Activated CD4-positive, alpha-beta T cell treated with anti-CD3 and anti-CD28 coated beads for 1 hour (primary cell): ENCODE results near the gene MPRIP.

ENCODE experiments used
- DNase-seq: peaks from one replicate; pipeline ENCODE4 v3.0.0-alpha.2; 2020

The MPRIP gene

DNA sequence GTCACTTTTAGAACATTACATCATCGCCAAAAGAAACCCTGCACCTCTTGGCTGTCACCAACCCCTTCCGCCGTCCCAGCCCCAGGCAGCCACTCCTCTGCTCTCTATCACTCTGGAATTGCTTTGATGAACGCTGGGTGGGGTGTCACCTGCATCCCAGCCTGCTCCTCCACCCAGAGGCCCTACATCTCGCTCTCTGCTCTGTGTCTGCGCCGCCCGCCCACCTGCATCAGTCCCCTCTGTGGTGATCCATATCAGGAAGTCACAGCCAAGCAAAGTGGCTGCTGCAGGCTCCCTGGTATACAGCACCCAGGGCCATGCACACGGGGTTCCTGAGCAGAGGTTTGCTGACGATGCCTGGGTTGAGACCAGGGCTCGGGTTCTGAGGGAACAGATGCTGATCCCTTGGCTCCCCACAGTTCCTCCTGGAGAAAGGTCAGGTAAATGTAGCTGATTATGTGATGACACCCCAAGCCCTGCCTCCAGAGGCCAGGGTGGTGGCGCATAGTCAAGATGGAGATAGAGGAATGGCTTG is 30.8 kb downstream of the MPRIP start:
- no peak for DNase-seq

DNA sequence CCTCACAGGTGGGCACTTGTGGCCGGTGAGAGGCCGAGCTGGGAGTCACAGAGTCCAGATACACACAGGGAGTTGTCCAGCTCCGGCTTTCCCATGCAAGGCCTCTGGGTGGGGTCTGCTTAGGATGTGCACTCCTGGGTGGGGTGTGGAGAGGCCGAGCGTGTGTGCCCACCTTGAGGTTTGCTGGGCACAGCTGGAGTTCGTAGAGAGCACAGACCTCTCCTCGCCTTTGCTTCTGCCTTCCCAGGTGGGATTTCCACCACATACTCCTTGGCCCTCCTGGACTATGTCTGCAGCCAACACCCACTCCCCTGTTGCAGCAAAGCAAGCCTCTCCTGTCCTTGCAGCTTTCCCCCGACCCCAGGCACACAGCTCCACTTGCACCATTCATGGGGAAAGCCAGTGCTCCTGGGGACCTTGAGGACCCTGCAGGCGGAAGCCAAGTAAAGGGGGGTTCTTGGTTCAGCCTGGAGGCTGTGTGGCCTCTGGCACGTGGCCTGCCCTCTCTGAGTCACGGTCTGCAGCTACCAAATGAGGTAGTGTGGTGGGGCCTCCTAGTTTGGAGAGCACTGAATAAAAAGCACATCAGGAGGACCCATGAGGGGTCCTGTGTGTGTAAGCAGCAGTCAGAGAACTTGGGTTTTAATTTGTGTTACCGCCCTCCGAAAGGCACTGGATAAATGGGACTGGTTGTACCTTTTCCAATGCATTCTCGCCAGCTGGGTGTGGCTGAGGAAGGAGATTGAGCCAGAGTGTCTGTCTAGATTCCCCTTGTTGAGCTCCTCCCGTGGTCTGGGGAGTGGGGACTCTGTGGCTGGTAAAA is 31.5 kb downstream of the MPRIP start:
- no peak for DNase-seq

DNA sequence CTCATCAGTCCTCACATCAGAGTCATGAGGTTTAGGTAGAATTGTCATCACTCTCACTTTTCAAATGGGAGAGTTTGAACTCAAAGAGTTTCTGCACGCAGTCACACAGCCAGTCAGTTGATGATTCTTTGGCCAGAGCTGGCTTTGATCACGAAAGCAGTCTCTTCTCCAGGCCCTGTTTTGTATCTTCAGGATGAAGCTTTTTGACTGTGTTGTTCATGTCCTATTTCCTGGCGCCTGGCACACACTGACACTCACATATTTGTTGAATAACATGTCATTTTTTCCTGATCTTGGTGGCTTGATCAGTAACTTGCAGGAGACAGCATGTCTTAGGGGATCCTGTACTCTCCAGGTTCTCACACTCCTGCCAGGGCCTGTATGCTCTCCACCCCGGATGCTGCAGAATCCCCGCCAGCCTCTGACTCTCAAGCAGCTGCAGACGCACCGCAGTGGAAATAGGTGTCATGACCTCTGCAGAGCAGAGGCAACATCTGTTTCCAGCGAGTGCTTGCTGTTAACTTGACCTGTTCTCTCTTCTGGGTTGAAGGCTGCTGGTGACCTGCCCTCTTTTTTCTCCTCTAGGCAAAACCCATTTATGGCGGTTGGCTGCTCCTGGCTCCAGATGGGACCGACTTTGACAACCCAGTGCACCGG is 33.0 kb downstream of the MPRIP start:
- no peak for DNase-seq

DNA sequence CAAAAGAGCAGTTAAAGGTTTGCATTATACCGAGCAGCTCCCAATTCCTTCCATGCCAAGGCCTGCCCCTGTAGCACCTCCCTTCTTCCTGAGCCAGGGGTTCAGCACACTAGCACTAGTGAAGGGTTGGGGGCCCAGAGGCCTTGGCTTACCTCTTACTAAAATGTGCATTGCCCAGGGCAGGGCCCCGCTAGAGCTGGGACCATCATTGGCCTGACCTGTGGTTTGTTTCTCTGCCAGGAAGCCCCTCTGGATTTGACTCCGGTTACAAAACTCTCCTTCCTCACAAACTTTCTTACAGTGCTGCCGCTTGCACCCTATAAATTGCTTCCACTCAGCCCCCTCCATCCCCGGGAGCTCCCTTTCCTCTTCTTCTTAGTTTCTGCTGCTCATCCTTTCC is 33.8 kb downstream of the MPRIP start:
- no peak for DNase-seq

DNA sequence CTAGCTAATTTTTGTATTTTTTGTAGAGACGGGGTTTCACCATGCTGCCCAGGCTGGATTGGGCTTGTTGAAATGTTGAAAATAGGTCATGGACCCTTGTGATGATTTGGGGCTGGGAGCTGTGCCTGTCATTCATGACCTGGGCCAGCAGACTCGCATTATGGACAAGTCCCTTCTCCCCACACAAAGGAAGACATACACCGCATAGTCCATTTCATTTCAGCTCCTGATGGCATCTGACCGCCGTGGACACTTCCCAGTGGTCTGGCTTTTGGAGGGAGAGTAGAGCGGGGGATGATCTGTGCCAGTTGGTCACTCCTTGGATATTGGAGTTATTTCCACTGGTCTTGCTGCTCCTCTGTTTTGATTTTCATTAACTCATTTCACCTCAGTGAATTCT is 34.8 kb downstream of the MPRIP start:
- no peak for DNase-seq

DNA sequence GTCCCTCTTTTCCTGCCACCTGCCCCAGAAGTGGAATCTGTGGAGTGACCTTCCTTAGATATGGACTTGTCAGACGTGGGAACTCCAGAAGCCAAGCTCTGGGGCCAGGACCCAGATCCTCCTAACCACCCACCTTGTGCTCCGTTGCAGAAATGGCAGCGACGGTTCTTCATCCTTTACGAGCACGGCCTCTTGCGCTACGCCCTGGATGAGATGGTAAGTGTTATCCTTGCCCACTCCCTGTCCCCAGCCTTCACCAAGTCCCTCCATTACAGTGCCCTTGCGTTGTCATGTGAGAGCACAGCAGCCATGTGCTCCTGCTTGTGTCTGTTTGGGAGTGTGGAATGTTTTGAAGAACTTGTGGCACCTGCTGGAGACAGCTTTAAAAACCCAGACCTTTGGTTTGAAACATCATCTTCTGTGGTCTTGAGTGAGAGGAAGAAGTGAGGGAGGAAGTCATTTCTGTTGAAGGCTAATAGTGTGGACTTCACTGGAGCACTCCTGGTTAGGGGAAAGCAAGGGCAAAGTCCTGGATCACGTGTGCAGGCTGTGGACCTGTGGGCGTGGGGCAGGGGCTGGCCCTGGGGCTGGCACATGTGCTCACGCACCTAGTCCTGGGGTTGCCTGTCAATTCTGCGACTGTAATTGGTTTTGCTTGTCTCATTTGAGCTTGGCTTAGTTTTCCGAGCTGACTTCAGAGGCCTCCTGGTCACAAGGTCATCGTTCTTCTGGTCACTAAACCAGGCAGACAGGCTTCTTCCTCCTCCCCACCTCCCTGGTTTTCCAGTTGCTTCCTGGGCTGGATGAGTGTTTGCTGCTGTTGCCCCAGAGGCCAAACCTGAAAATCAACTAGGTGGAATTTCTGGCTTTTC is 35.8 kb downstream of the MPRIP start:
- no peak for DNase-seq

DNA sequence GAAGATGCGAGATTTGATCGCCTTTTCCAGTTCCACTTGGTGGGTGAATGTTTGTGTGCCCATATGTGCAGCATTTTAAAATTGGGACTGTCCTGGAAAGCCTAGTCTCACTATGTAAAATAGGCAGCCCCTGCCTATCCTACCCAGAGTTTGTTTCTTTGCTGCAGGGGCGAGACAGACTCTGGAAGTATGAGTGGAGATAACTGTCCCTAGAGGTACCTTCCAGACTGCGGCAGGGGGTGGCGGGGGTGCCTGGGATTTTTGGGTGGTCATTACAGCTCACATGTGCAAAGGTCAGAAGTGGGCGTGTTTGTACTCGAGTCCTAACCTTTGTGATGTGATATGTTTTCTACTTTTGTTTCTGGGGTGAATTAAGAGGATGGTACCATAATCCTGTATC is 36.6 kb downstream of the MPRIP start:
- no peak for DNase-seq

DNA sequence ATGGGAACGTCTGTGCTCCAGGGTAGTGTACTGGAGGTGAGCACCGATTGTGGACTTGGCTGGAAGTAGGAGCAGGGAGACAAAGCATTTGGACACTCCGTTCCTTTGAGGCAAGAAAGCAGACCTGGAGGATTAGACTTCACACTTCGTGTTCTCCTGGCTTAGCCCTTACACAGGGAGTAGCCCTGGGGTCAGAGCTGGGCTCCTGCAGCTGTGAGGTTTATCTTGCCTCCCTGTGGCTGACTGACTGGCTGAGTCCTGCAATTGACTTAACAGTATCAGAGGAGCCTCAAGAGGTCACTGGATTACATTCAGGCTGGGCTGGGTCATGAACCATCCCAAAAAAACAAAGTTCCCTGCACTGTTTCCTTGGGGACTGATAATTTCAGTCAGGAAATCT is 37.1 kb downstream of the MPRIP start:
- no peak for DNase-seq

DNA sequence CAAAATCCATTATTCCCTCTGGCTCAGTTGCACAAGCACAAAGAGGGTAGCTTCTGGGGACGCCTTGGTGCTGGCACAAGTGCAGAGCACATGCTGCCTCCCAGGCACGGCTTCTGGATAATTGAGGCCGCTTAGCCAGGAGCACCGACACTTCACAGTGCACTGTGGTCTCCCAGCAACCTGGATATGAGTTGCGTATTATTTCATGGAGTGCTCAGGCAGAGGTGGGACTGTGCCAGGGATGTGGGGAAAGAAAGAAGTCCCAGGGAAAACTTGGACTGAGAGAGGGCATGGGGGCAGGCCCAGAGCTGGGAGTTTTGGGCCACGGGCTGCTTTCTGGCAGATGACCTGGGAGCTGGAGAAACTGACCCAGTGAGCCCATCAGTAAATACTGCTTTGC is 37.5 kb downstream of the MPRIP start:
- no peak for DNase-seq

DNA sequence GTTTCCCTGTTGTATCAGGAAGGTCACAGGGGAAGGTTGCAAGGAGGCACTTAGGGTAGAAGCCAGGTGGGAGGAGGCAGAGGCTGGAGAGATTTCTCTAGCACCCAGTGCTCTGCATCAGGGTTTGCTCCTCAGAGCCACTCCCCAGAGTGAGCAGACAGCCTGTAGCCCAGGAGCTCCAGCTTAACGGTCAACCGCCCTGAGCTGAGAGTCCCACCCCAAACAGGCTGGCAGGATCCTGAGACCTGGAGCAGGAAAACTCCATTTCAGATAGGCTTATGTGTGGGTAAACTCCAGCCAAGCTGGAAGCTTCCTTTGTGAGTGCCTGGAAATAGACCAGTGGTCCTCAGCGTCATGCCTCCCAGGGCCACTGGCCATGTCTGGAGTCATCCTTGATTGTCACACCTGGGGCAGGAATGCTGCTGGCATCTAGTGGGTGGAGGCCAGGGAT is 37.9 kb downstream of the MPRIP start:
- DNase-seq: no peak

DNA sequence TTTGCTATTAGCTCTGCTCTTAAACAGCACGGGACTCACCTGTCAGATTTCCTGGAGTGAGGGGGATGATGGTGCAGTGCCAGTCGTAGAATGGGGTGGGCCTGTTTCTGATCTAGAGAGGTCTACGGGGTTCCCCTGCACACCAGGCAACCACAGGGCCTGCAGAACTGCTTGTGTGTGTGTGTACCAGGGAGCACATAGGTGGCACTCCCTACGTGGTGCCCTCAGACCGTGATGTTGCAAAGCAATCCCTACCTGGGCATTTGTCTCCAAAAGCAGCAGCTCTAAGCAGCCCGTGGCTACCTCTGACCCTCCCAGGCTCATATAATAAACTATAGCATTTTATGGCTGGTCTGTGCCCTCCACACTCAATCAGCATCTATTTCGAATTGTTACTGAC is 38.5 kb downstream of the MPRIP start:
- DNase-seq: no peak

DNA sequence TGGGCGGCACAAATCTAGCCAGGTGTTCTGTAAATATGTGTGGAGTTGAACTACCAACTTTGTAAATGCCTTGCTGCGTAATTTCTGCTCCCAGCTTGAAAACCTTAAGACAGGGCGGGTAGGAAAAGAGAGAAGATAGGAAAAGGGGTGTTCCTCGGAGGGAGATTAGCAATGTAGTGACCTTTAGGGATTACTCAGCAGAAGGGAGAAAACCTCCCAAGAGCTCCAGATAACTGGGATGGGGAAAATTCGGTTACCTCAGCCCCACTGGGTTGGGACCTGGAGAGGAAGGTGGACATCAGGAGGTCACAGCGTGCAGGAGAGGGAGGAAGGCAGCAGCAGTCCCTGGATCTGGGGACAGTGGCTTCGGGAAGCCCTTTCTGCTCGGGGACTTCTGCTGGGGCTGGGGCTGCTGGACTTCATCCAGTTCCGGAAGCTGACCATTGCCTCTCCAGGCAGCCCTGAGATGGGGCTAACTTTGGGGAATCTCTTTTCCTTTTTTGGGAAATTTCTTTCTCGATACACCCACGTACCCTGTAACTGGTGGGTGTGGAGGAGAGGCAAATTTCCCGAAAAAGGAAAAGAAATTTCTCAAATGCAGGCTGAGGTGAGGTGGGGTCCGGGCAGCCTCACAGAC is 39.2 kb downstream of the MPRIP start:
- DNase-seq: no peak

DNA sequence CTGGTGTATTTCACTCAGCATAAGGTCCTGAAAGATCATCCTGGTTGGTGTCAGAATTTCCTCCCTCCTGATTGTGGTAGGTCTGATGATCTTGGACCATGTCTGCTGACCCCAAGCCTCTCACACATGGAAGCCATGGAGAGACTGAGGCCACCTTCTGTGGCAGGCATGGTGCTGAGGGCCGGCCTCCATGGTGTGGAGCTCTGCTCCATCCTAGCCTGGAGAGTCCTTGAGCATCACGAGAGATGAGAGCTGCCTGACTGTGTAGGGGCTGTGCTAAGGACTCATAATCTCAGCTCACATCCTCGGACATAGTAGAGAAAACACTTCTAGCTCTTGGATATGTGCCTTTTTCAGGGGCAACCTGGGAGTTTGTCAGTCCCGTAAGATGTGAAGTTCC is 40.6 kb downstream of the MPRIP start:
- DNase-seq: no peak

DNA sequence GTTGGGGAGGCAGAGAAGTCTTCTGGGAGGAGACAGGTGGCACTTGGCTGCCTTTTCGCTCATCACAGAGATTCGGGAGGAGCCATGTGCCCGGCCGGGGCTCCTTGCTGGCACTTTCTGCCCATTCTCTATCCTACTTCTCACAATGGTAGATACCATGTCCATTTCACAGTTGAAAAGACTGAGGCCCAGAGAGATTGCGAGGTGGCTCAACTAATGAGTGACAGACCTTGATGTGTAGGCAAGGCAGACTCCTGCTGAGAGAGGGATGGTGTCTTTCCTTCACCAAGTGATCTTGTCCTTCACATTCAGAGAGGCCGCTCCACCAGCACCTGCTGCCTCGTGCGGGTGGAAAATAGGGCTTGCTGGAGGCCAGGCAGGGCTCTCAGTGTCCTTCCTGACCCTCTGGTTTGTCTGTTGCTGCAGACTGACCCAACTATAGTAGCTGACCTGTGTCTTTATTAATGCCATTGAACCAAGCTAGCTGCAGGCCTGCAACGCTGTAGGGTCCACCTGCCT is 42.1 kb downstream of the MPRIP start:
- DNase-seq: no peak

DNA sequence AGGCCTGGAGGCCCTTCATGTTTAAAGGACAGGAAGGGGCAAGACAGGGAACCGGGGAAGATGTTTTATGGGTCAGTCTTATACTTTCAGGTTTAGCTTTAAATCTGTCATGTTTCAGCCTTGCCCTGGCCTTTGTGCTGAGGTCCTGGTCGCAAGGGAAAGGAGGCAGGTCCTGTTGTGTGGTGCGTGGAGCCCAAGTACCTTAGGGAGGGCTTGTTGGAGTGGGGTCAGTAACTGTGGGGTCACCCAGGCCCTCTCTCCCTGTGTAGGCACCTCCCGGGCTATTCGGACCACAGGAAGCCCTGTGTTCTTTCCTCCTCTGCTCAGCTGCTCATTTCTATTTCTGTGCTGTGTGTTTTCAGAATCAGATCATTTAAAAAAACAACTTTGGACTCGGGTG is 42.7 kb downstream of the MPRIP start:
- DNase-seq: no peak

DNA sequence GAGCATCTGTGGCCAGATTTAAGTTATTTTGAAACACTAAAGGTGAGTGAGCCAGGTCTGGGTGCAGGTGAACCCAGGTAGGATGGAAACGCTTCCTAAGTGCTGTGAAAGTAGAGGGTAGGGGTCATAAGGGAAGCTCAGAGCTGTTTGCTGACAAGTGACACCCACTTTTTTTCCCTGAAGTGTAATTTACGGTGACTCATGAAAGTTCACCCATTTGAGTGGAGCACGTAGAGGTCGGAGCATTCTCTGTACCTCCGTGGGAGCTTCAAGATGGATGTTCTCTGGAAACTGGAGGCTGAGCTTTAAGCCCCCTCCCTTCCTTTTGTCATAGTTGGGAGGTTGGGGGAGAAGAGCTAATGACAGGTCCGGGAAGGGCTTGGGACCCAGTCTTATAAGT is 44.3 kb downstream of the MPRIP start:
- DNase-seq: no peak

DNA sequence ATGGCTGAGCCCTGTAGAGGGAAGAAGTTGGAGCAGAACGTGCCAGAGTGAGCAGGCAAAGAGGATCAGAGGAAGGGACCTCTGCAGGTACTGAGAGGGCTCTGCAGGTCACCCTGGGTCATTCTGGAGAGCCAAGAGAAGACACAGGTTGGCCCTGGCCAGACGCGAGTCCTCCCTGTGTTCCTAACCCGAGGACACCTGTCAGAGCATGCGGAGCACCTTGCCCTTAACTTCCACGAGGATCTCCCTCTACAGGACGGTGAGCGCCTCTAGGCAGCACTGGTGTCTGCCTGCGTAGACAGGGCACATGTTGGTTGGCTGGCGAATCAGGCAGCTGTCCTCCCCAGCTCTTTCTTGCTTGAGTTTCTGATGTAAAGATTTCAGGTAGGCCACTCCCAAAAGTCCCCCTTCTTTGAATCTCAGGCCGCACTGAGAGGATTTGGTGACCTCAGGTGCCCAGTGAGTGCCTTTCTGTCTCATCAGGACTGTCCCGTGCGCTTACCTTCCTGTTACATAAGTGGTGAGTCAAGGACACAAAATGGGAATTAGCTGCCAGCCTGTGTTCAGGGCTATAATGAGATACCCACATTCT is 45.3 kb downstream of the MPRIP start:
- DNase-seq: no peak

DNA sequence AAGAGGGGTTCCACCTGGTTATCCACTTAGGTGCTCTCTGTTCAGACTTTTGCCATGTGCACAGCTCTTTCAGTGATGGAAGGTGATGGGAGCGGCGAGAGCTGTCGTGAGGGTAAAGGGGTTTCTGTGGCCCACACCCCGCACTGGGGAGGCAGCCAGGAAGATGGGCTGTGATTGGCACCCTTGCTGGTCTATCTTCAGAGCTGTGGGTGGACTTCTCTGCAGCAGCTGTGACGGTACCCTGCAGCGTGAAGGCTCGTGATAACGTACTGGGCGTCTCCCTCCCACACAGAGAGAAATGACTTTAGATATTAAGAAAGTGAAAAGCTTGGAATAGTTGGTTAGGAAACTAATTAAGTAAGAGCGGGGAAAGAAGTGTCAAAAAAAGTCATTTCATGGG is 45.8 kb downstream of the MPRIP start:
- DNase-seq: no peak

DNA sequence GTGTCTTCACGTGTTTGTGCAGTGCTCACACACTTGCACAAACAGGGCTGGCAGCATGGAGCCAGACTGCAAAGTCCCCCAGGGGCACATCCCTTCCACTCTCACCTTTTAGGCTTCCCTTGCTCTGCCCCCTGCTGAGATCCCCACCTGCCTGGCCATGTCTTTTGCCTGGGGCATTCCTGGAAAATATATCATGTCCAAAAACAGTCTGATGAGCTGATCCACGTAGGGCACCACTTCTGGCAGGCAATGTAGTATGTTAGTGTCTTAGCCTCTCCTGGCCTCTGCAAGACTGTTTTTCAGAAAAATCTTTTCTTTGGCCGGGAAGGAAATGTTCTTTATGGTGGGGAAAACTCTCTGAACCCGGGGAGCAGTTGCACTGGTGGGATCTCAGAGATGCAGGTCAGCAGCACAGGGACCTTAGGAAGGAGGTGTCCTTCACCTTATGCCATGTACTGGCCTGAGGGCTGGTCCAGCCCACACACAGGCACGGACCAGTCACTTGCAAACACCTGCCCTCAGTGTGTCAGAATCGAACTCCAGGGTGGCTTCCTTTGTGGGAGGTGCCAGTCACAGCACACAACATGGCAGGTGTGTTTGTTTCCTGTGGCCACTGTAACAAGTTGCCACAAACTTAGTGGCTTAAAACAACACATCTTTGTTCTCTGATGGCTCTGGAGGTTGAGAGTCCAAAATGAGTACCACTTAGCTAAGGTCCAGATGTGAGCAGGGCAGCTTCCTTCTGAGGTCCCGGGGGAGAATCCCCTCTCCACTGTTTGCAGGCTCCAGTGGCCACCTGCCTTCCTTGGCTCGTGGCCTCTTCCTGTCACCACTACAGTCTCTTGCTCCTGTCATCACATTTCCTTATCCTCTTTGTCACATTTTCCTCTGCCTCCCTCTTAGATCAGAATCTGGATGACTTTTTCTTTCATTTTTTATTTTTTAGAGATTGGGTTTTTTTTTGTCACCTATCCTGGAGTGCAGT is 46.6 kb downstream of the MPRIP start:
- no peak for DNase-seq

DNA sequence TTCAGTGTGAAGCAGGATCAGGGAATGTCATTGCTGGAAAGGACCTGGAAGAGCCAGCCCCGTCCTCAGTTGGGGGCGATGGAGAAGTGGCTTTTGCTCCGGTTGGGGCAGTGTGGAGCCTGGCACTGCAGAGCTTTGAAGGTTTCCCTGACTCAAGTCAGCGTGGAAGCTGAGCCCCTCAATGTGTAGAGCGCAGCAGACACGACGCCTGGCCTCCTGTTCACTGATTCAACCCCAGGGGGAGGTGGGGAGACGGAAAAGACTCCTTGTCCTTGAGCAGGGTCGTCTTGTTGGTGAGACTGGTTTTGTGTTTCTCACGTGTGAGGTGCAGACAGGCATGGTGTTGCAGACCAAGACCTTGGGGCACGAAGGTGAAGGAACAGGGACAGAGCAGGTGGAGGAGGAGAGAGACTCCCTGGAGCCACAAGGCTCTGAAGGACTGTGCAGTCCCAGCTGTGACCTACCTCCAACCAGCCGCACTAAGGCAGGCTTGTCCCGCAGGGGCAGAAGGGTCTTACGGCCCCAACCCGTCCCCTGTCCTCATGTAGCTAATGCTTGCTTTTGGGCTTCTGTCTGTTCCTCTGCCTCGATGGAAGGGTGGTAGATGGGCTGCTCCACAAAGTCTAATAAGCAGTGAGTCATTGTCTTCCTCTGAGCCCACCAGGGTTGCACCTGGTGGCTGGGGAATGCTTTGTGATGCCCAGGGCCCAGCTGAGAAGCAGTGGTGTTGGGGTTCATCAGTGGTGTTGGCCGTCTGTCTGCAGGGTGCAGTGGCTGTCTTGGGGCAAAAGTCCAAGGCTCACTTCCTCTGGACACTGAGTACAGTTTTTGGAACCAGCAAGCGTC is 47.8 kb downstream of the MPRIP start:
- no peak for DNase-seq
